SK-N-SH (cell line): ENCODE data around the gene LPIN1. TPM values are rescaled to one million over a fixed set of nuclear protein-coding genes. Genes with fewer than 3 reads are reported as not detected.
A peak's percentile ranks its signal among the peaks of the same experiment; 100 is the strongest.

Experiments used
- CTCF ChIA-PET: fragments of 300-600, 350-600 bp; formaldehyde crosslinking; extraction: SDS; loops from one replicate; lab custom pipeline; 2021; lab: Yijun Ruan, JAX
- POLR2A ChIA-PET: fragments of 350-600 bp; sonication (Branson Sonifier 250); formaldehyde crosslinking; extraction: SDS; loops from one replicate; lab custom pipeline; 2020; ENCODE audit warnings: antibody characterized with exemption, inconsistent platforms; lab: Yijun Ruan, JAX
- DNase-seq: peaks from one replicate; pipeline ENCODE4 v3.0.0; 2012
- H2AFZ ChIP-seq: fragments of 200-600 bp; sonication (generic); 2 replicates; pipeline ENCODE4 v1.8.1; 2016; ENCODE audit warnings: antibody characterized with exemption, mild to moderate bottlenecking, low read depth
- H3F3A ChIP-seq: fragments of 200-600 bp; sonication (generic); replicated peaks from 2 replicates; pipeline ENCODE3; 2016; ENCODE audit warnings: antibody characterized with exemption, mild to moderate bottlenecking; ENCODE audit not compliant: insufficient read depth
- H3K27ac ChIP-seq, 2 experiments: fragments of 200-500 bp in 1 of 2; fragments of 200-600 bp in 1 of 2; sonication (Bioruptor generic) in 1 of 2; sonication (generic), shearing (Covaris generic) in 1 of 2; 2 replicates each; pipeline versions ENCODE4 v1.5.1 to v1.6.1; 2014 to 2016; ENCODE audit warnings: low read depth in 2 of 2, inconsistent platforms in 1 of 2, low read length in 1 of 2, mild to moderate bottlenecking in 1 of 2, mixed read lengths in 1 of 2
- H3K27me3 ChIP-seq: fragments of 200-600 bp; sonication (generic), shearing (Covaris generic); 2 replicates; pipeline ENCODE4 v1.6.1; 2016; ENCODE audit warnings: mixed run types; ENCODE audit not compliant: insufficient read depth
- H3K36me3 ChIP-seq, 2 experiments: fragments of 200-500 bp in 1 of 2; fragments of 200-600 bp in 1 of 2; sonication (Bioruptor generic) in 1 of 2; sonication (generic) in 1 of 2; replicated peaks in 1 of 2; 2 replicates each; pipeline versions ENCODE3 to v1.5.1; 2014 to 2016; ENCODE audit warnings: low read length in 1 of 2, mild to moderate bottlenecking in 1 of 2; ENCODE audit not compliant: insufficient read depth in 2 of 2, control insufficient read depth in 1 of 2
- H3K4me1 ChIP-seq, 2 experiments: fragments of 200-500 bp in 1 of 2; fragments of 200-600 bp in 1 of 2; sonication (Bioruptor generic) in 1 of 2; sonication (generic), shearing (Covaris generic) in 1 of 2; 2 replicates each; pipeline versions ENCODE4 v1.5.1 to v1.6.1; 2014 to 2016; ENCODE audit warnings: low read depth in 1 of 2, low read length in 1 of 2, mixed run types in 1 of 2; ENCODE audit not compliant: insufficient read depth in 2 of 2, control insufficient read depth in 1 of 2
- H3K4me2 ChIP-seq: fragments of 200-600 bp; sonication (generic), shearing (Covaris generic); 2 replicates; pipeline ENCODE4 v1.6.1; 2017; ENCODE audit warnings: mixed run types
- H3K4me3 ChIP-seq, 2 experiments: fragments of 200-500 bp in 1 of 2; fragments of 200-600 bp in 1 of 2; sonication (Bioruptor generic) in 1 of 2; sonication (generic), shearing (Covaris generic) in 1 of 2; 2 replicates each; pipeline versions ENCODE4 v1.5.1 to v1.8.1; 2014 to 2016; ENCODE audit warnings: low read depth in 2 of 2, inconsistent platforms in 1 of 2, low read length in 1 of 2, mild to moderate bottlenecking in 1 of 2, mixed read lengths in 1 of 2, moderate library complexity in 1 of 2
- H3K79me2 ChIP-seq: fragments of 200-600 bp; sonication (generic); 2 replicates; pipeline ENCODE4 v1.8.1; 2017; ENCODE audit warnings: mild to moderate bottlenecking; ENCODE audit not compliant: insufficient read depth
- H3K9ac ChIP-seq: fragments of 200-600 bp; sonication (generic); 2 replicates; pipeline ENCODE4 v1.6.1; 2017; ENCODE audit warnings: mixed run types
- H3K9me2 ChIP-seq: fragments of 200-600 bp; sonication (generic); 2 replicates; pipeline ENCODE4 v1.6.1; 2017; ENCODE audit warnings: mixed run types
- H3K9me3 ChIP-seq: fragments of 200-600 bp; sonication (generic); 2 replicates; pipeline ENCODE4 v1.6.1; 2017; ENCODE audit warnings: mixed run types, mild to moderate bottlenecking, moderate library complexity
- H4K20me1 ChIP-seq: fragments of 200-600 bp; sonication (generic); 2 replicates; pipeline ENCODE4 v1.6.1; 2017; ENCODE audit warnings: mild to moderate bottlenecking, mixed run types; ENCODE audit not compliant: insufficient read depth
- EZH2phosphoT487 ChIP-seq: fragments of 200-600 bp; sonication (generic); IDR thresholded peaks from 2 replicates; pipeline ENCODE4 v1.6.1; 2017; ENCODE audit warnings: low read depth, mixed run types, mild to moderate bottlenecking, antibody characterized with exemption, moderate library complexity, borderline replicate concordance
- FOXM1 ChIP-seq: IDR thresholded peaks from 2 replicates; pipeline ENCODE4 v1.4.0; 2012; ENCODE audit warnings: low read depth, mild to moderate bottlenecking
- GABPA ChIP-seq: IDR thresholded peaks from 2 replicates; pipeline ENCODE4 v1.4.0; 2012; ENCODE audit warnings: low read depth, mild to moderate bottlenecking
- GATA2 ChIP-seq: sonication (generic); formaldehyde crosslinking; IDR thresholded peaks from 2 replicates; pipeline ENCODE4 v1.5.0; 2020; ENCODE audit warnings: mild to moderate bottlenecking, missing genetic modification reagents
- MXI1 ChIP-seq: IDR thresholded peaks from 2 replicates; pipeline ENCODE4 v1.6.1; 2012; ENCODE audit warnings: mild to moderate bottlenecking, low read depth, low read length, improper control_type of control experiment
- RAD21 ChIP-seq: IDR thresholded peaks from 2 replicates; pipeline ENCODE4 v1.6.1; 2012; ENCODE audit warnings: mild to moderate bottlenecking, low read length
- SIN3A ChIP-seq: IDR thresholded peaks from 2 replicates; pipeline ENCODE4 v1.6.1; 2012; ENCODE audit warnings: low read depth, mild to moderate bottlenecking, low read length, moderate library complexity, borderline replicate concordance
- TCF12 ChIP-seq: IDR thresholded peaks from 2 replicates; pipeline ENCODE4 v1.4.0; 2012
- TEAD4 ChIP-seq: IDR thresholded peaks from 2 replicates; pipeline ENCODE4 v1.4.0; 2012; ENCODE audit warnings: mild to moderate bottlenecking, borderline replicate concordance; ENCODE audit not compliant: insufficient read depth
- WGBS: methylation state at CpG from one replicate; pipeline ENCODE4 v1.1.6; 2017; ENCODE audit warnings: low lambda C conversion rate; 5-methylcytosine and 5-hydroxymethylcytosine counted together
- polyA plus RNA-seq, 3 experiments: library from polyadenylated mRNA; depleted of rRNA; stranded (reverse); fragments of >200 nt; gene quantifications; 2 replicates each; pipeline ENCODE4 v1.2.3, GENCODE V29; 2012
- TF ChIP-seq, protein P1 (sequence below): IDR thresholded peaks from 2 replicates; pipeline ENCODE4 v1.6.1; 2012; ENCODE audit warnings: mild to moderate bottlenecking, low read depth, low read length, moderate library complexity

Gene LPIN1
- polyA plus RNA-seq, 1 of the 3 experiments (the other 2 are of a cell fraction), result 22.1 TPM

DNA sequence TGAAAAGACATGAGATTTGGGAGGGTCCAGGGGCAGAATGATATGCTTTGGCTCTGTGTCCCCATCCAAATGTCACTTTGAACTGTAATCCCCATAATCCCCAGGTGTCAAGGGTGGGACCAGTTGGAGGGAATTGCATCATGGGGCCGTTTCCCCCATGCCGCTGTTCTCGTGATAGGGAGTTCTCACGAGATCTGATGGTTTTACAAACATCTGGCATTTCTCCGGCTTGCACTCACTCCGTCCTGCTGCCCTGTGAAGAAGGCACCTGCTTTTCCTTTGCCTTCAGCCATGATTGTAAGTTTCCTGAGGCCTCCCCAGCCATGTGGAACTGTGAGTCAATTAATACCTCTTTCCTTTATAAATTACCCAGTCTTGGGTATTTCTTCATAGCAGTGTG lies 51.4 kb downstream of the LPIN1 start (continued):
- TF ChIP-seq MXI1 (no peak), TCF12 (no peak), RAD21 (no peak), GABPA (no peak), FOXM1 (no peak), EZH2phosphoT487 (no peak)
- TF ChIP-seq, protein P1, sequence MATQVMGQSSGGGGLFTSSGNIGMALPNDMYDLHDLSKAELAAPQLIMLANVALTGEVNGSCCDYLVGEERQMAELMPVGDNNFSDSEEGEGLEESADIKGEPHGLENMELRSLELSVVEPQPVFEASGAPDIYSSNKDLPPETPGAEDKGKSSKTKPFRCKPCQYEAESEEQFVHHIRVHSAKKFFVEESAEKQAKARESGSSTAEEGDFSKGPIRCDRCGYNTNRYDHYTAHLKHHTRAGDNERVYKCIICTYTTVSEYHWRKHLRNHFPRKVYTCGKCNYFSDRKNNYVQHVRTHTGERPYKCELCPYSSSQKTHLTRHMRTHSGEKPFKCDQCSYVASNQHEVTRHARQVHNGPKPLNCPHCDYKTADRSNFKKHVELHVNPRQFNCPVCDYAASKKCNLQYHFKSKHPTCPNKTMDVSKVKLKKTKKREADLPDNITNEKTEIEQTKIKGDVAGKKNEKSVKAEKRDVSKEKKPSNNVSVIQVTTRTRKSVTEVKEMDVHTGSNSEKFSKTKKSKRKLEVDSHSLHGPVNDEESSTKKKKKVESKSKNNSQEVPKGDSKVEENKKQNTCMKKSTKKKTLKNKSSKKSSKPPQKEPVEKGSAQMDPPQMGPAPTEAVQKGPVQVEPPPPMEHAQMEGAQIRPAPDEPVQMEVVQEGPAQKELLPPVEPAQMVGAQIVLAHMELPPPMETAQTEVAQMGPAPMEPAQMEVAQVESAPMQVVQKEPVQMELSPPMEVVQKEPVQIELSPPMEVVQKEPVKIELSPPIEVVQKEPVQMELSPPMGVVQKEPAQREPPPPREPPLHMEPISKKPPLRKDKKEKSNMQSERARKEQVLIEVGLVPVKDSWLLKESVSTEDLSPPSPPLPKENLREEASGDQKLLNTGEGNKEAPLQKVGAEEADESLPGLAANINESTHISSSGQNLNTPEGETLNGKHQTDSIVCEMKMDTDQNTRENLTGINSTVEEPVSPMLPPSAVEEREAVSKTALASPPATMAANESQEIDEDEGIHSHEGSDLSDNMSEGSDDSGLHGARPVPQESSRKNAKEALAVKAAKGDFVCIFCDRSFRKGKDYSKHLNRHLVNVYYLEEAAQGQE, result no peak

DNA sequence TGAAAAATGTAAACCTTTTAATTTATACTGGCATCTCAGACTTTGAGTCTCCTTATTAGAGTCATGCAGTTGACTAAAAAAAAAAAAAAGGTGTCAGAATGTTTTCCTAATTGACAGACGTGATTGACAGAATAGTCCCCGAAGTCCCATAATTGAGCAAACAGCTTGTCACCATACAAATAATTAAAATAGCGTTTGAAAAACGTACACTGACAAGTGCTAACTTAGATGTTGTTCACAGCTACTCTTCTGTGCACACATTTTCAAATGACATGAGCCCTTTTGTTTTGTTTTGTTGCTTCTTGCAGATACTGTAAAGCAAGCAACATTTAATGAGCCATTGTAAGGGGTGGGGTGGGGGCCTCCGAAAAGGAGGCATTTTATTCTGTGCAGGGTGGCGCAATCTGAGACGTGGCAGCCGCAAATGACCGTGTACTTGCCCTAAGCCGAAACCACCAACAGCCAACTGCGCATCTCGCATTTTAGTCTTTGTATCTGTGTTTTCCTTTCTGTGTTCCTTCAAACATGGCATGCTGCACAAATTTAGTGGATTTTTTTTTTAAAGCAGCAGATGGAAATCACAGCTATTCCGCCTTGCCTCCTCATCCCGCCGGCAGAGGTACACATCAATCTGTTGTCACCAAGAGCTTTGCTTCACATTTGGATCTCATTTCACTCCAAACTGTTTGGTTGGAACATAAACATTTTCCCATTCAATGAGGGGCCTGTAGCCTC lies 52.4 kb downstream of the LPIN1 start:
- DNase-seq, result no peak
- CTCF ChIA-PET, result interaction anchor here (1.3 to 5.6 kb wide), 6 partner anchors 14 to 116 kb away, joined by 3 to 48 read pairs (median 5); no protein-coding TSS in a partner anchor
- H3K36me3 ChIP-seq, result peaks cover 28 to 77% of the 10 kb centered on the region in 2 experiments

DNA sequence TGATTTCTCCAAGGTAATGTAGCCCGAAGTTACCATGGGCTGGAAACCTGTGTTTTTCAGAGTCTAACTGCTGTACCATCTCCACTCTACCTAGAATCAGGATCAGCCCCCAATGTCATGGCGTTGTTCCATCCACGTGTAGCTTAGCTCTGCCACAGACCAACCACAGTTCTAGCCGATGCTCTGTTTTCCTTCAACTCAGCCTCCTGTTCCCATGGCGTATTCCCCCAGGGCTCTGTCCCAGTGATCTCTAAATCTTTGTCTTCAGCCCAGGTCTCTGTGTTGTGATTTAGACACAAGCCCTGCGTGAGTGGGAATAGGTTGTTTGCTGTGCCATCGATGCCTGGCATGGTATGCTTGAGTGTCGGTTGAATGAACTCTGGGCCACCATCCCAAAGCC lies 53.4 kb downstream of the LPIN1 start:
- ChIA-PET POLR2A (no interaction called here), CTCF (interaction anchor here (1.3 to 5.6 kb wide), 5 partner anchors 15 to 117 kb away, joined by 3 to 48 read pairs (median 9); no protein-coding TSS in a partner anchor)
- no peak overlapping the region for H3K4me3 ChIP-seq
- H3K4me1 ChIP-seq, result peaks cover 6 to 8% of the 10 kb centered on the region in 2 experiments; a peak in 1 of 4 replicates
- no peaks in the 10 kb centered on the region for H3K9me2 ChIP-seq
- no peak overlapping the region for H2AFZ ChIP-seq
- H4K20me1 ChIP-seq, result no peaks in the 10 kb centered on the region
- no peaks in the 10 kb centered on the region for H3F3A ChIP-seq
- DNase-seq, result no peak
- H3K4me2 ChIP-seq, result no peak overlapping the region
- WGBS, result 92% methylated on average over 8 of the region's 8 CpGs
- H3K9me3 ChIP-seq, result no peaks in the 10 kb centered on the region
- no peak overlapping the region for H3K9ac ChIP-seq
- peaks cover 26 to 77% of the 10 kb centered on the region in 2 experiments for H3K36me3 ChIP-seq
- TF ChIP-seq GATA2 (CRISPR knock-in tag), result 0 out of 2 replicates have a peak, but pooled peaks have one; percentile 23
- no peak for TF ChIP-seq SIN3A
- H3K79me2 ChIP-seq, result no peaks in the 10 kb centered on the region
- no peaks in the 10 kb centered on the region for H3K27me3 ChIP-seq
- no peak overlapping the region for H3K27ac ChIP-seq

More for the DNA sequence above, 52.4 kb downstream of the LPIN1 start:
- no peak for TF ChIP-seq GABPA
- TF ChIP-seq TEAD4, result no peak
- H3K4me3 ChIP-seq, result no peak overlapping the region
- no peaks in the 10 kb centered on the region for H3F3A ChIP-seq
- H3K9ac ChIP-seq, result no peak overlapping the region
- no peak overlapping the region for H3K4me2 ChIP-seq
- POLR2A ChIA-PET, result no interaction called here
- H3K27ac ChIP-seq, result no peak overlapping the region
- no peak overlapping the region for H2AFZ ChIP-seq
- no peaks in the 10 kb centered on the region for H4K20me1 ChIP-seq
- peaks cover 6 to 8% of the 10 kb centered on the region in 2 experiments; a peak in 1 of 4 replicates for H3K4me1 ChIP-seq
- no peaks in the 10 kb centered on the region for H3K9me3 ChIP-seq
- WGBS, result 95% methylated on average over 15 of the region's 15 CpGs
- no peaks in the 10 kb centered on the region for H3K79me2 ChIP-seq
- no peaks in the 10 kb centered on the region for H3K27me3 ChIP-seq
- H3K9me2 ChIP-seq, result no peaks in the 10 kb centered on the region
